IMR-90 (cell line): ENCODE measurements around the gene AGFG1. TPM values are rescaled to one million over a fixed set of nuclear protein-coding genes. Genes with fewer than 3 reads are reported as not detected.

Experiments
- ATAC-seq: fragments of 200-7000 bp; cut with Tn5 transposase; 2 replicates; pipeline ENCODE4 v1.9.1; 2020; ENCODE audit warnings: low read depth, mild to moderate bottlenecking, moderate library complexity
- BruUV-seq: library from RNA; stranded (reverse); fragments of 400-500 nt; replicated peaks from 2 replicates; lab custom pipeline; 2021; lab: Mats Ljungman, UMichigan
- CTCF ChIA-PET: fragments of 300-600 bp; formaldehyde crosslinking; extraction: SDS; loops from one replicate; lab custom pipeline; 2021; ENCODE audit warnings: antibody characterized with exemption; lab: Yijun Ruan, JAX
- POLR2A ChIA-PET: fragments of 300-600 bp; sonication (Branson Sonifier 250); formaldehyde crosslinking; loops from one replicate; lab custom pipeline; 2022; ENCODE audit warnings: antibody characterized with exemption; ENCODE audit not compliant: unreplicated experiment; lab: Charles Lee
- DNase-seq: peaks from one replicate; pipeline ENCODE4 v3.0.0; 2013
- H2AFZ ChIP-seq: replicated peaks from 2 replicates; pipeline ENCODE3; 2013; ENCODE audit warnings: low read length, mild to moderate bottlenecking; ENCODE audit not compliant: poor library complexity
- H2AK5ac ChIP-seq: 2 replicates; pipeline ENCODE4 v1.6.1; 2013; ENCODE audit warnings: low read depth, low read length, inconsistent platforms
- H2AK9ac ChIP-seq: replicated peaks from 2 replicates; pipeline ENCODE3; 2013; ENCODE audit warnings: mild to moderate bottlenecking, low read depth, low read length, moderate library complexity; ENCODE audit not compliant: poor library complexity
- H2BK120ac ChIP-seq: 2 replicates; pipeline ENCODE4 v1.6.1; 2013; ENCODE audit warnings: low read depth, low read length, inconsistent platforms
- H2BK15ac ChIP-seq: 3 replicates; pipeline ENCODE4 v1.6.1; 2013; ENCODE audit warnings: low read depth, low read length, inconsistent platforms
- H2BK20ac ChIP-seq: 2 replicates; pipeline ENCODE4 v1.6.1; 2013; ENCODE audit warnings: low read depth, mild to moderate bottlenecking, inconsistent platforms, low read length, moderate library complexity
- H2BK5ac ChIP-seq: 2 replicates; pipeline ENCODE4 v1.6.1; 2013; ENCODE audit warnings: mild to moderate bottlenecking, low read depth, low read length, inconsistent platforms; ENCODE audit not compliant: poor library complexity, severe bottlenecking
- H3K14ac ChIP-seq: replicated peaks from 2 replicates; pipeline ENCODE4 v1.6.1; 2013; ENCODE audit warnings: low read depth, low read length, inconsistent platforms
- H3K18ac ChIP-seq: 2 replicates; pipeline ENCODE4 v1.6.1; 2013; ENCODE audit warnings: low read depth, low read length, control low read depth
- H3K23ac ChIP-seq: 2 replicates; pipeline ENCODE4 v1.6.1; 2013; ENCODE audit warnings: low read depth, low read length, inconsistent platforms
- H3K27ac ChIP-seq: 2 replicates; pipeline ENCODE4 v1.5.1; 2013; ENCODE audit warnings: mild to moderate bottlenecking, control low read depth, low read length; ENCODE audit not compliant: insufficient read depth
- H3K27me3 ChIP-seq: 2 replicates; pipeline ENCODE4 v1.6.1; 2013; ENCODE audit warnings: low read length; ENCODE audit not compliant: control insufficient read depth, insufficient read depth
- H3K36me3 ChIP-seq: 2 replicates; pipeline ENCODE4 v1.6.1; 2013; ENCODE audit warnings: low read length, mixed read lengths; ENCODE audit not compliant: control insufficient read depth, insufficient read depth
- H3K4ac ChIP-seq: 2 replicates; pipeline ENCODE4 v1.6.1; 2013; ENCODE audit warnings: low read depth, low read length, inconsistent platforms
- H3K4me1 ChIP-seq: 2 replicates; pipeline ENCODE4 v1.6.1; 2013; ENCODE audit warnings: low read length, mixed read lengths; ENCODE audit not compliant: control insufficient read depth, insufficient read depth
- H3K4me2 ChIP-seq: 2 replicates; pipeline ENCODE4 v1.6.1; 2013; ENCODE audit warnings: low read depth, mild to moderate bottlenecking, control low read depth, low read length, moderate library complexity
- H3K4me3 ChIP-seq: 2 replicates; pipeline ENCODE4 v1.5.1; 2013; ENCODE audit warnings: low read depth, mild to moderate bottlenecking, control low read depth, low read length, moderate library complexity; ENCODE audit not compliant: insufficient read depth
- H3K56ac ChIP-seq: 2 replicates; pipeline ENCODE4 v1.6.1; 2013; ENCODE audit warnings: low read length, inconsistent platforms; ENCODE audit not compliant: insufficient read depth; ENCODE audit errors: extremely low read depth
- H3K79me1 ChIP-seq, 2 experiments: 2 replicates each; pipeline ENCODE4 v1.6.1; 2013; ENCODE audit warnings: low read length in 2 of 2, inconsistent platforms in 1 of 2, low read depth in 1 of 2
- H3K9ac ChIP-seq: 2 replicates; pipeline ENCODE4 v1.6.1; 2013; ENCODE audit warnings: low read depth, low read length, control low read depth
- H3K9me1 ChIP-seq: 2 replicates; pipeline ENCODE4 v1.6.1; 2013; ENCODE audit warnings: low read length, inconsistent platforms; ENCODE audit not compliant: insufficient read depth
- H3K9me3 ChIP-seq: 2 replicates; pipeline ENCODE4 v1.6.1; 2013; ENCODE audit warnings: low read length; ENCODE audit not compliant: control insufficient read depth, insufficient read depth
- H4K20me1 ChIP-seq: 2 replicates; pipeline ENCODE4 v1.6.1; 2013; ENCODE audit warnings: low read length, inconsistent platforms; ENCODE audit not compliant: insufficient read depth
- H4K5ac ChIP-seq: 2 replicates; pipeline ENCODE4 v1.6.1; 2013; ENCODE audit warnings: mild to moderate bottlenecking, low read depth, low read length, control low read depth
- H4K8ac ChIP-seq, 2 experiments: 2 replicates each; pipeline ENCODE4 v1.6.1; 2013; ENCODE audit warnings: low read depth in 2 of 2, low read length in 2 of 2, control low read depth in 1 of 2, inconsistent platforms in 1 of 2
- H4K91ac ChIP-seq: 2 replicates; pipeline ENCODE4 v1.6.1; 2013; ENCODE audit warnings: low read depth, low read length, inconsistent platforms; ENCODE audit not compliant: insufficient read depth
- BHLHE40 ChIP-seq: fragments of 150-350 bp; IDR thresholded peaks from 2 replicates; pipeline ENCODE4 v1.6.1; 2016; ENCODE audit warnings: mild to moderate bottlenecking, low read depth, low read length
- CEBPB ChIP-seq: IDR thresholded peaks from 2 replicates; pipeline ENCODE4 v1.6.1; 2012; ENCODE audit warnings: low read depth, low read length, improper control_type of control experiment
- CHD1 ChIP-seq: IDR thresholded peaks from 2 replicates; pipeline ENCODE4 v1.6.1; 2012; ENCODE audit warnings: low read depth, low read length, improper control_type of control experiment
- FOS ChIP-seq: fragments of 150-350 bp; IDR thresholded peaks from 2 replicates; pipeline ENCODE4 v1.6.1; 2016; ENCODE audit warnings: low read depth, low read length
- MAFK ChIP-seq: IDR thresholded peaks from 2 replicates; pipeline ENCODE4 v1.6.1; 2012; ENCODE audit warnings: low read depth, low read length, improper control_type of control experiment
- MAZ ChIP-seq: IDR thresholded peaks from 2 replicates; pipeline ENCODE4 v1.6.1; 2012; ENCODE audit warnings: low read depth, mild to moderate bottlenecking, low read length, improper control_type of control experiment, moderate library complexity, borderline replicate concordance
- MXI1 ChIP-seq: IDR thresholded peaks from 2 replicates; pipeline ENCODE4 v1.6.1; 2012; ENCODE audit warnings: low read depth, mild to moderate bottlenecking, low read length, moderate library complexity, borderline replicate concordance
- NFE2L2 ChIP-seq: fragments of 150-350 bp; IDR thresholded peaks from 2 replicates; pipeline ENCODE4 v1.6.1; 2016; ENCODE audit warnings: low read depth, mild to moderate bottlenecking, low read length
- POLR2A ChIP-seq: IDR thresholded peaks from 2 replicates; pipeline ENCODE4 v1.6.1; 2012; ENCODE audit warnings: mild to moderate bottlenecking, low read depth, low read length
- RAD21 ChIP-seq: IDR thresholded peaks from 2 replicates; pipeline ENCODE4 v1.6.1; 2012; ENCODE audit warnings: low read length, improper control_type of control experiment
- RCOR1 ChIP-seq: IDR thresholded peaks from 2 replicates; pipeline ENCODE4 v1.6.1; 2012; ENCODE audit warnings: mild to moderate bottlenecking, low read length, improper control_type of control experiment; ENCODE audit not compliant: insufficient replicate concordance
- RFX5 ChIP-seq: IDR thresholded peaks from 2 replicates; pipeline ENCODE4 v1.8.0; 2012; ENCODE audit warnings: low read depth, mild to moderate bottlenecking, low read length, moderate library complexity
- SMC3 ChIP-seq: fragments of 150-350 bp; IDR thresholded peaks from 2 replicates; pipeline ENCODE4 v1.6.1; 2016; ENCODE audit warnings: low read depth, mild to moderate bottlenecking, antibody characterized with exemption, low read length, moderate library complexity
- WGBS, 2 experiments: methylation state at CpG; one replicate each; pipeline versions ENCODE4 v1.1.5 to v1.1.7; 2013; ENCODE audit warnings: missing lambda C conversion rate in 2 of 2; ENCODE audit not compliant: insufficient read length in 1 of 2; ENCODE audit errors: extremely low coverage in 2 of 2; 5-methylcytosine and 5-hydroxymethylcytosine counted together
- dilution Hi-C: fragments of 300-500 bp; cut with HindIII; formaldehyde crosslinking; loops from one replicate; pipeline ENCODE4 v1.14.3; 2018; ENCODE audit warnings: low sequenced_read_pairs; ENCODE audit not compliant: unreplicated experiment
- in situ Hi-C: fragments of 300-500 bp; cut with MboI; formaldehyde crosslinking; loops from 3 replicates; pipeline ENCODE4 v1.14.3; 2019; ENCODE audit warnings: low sequenced_read_pairs, inconsistent platforms, mixed read lengths
- intact Hi-C: fragments of 100-400 bp; cut with micrococcal nuclease; formaldehyde crosslinking; loops from 2 replicates; pipeline ENCODE4 v1.10.0; 2022
- polyA plus RNA-seq, 3 experiments: library from polyadenylated mRNA; depleted of rRNA; stranded (reverse); fragments of >200 nt; gene quantifications; 2 replicates each; pipeline ENCODE4 v1.2.3, GENCODE V29; 2012; ENCODE audit warnings: low replicate concordance in 1 of 3
- total RNA-seq: library from RNA; depleted of rRNA; stranded (reverse); fragments of >200 nt; gene quantifications from 2 replicates; pipeline ENCODE4 v1.2.3, GENCODE V29; 2012
- TF ChIP-seq, protein P1 (sequence below): conservative IDR thresholded peaks from 2 replicates; pipeline ENCODE4 v1.5.1; 2012; ENCODE audit warnings: mild to moderate bottlenecking, low read depth, low read length, improper control_type of control experiment
- TF ChIP-seq, protein P2 (sequence below): fragments of 150-350 bp; IDR thresholded peaks from 2 replicates; pipeline ENCODE4 v1.6.1; 2017; ENCODE audit warnings: mild to moderate bottlenecking, antibody characterized with exemption, low read length, low read depth
- TF ChIP-seq, protein P3 (sequence below): fragments of 150-350 bp; IDR thresholded peaks from 2 replicates; pipeline ENCODE4 v1.6.1; 2016; ENCODE audit warnings: low read depth, mild to moderate bottlenecking, low read length, moderate library complexity, borderline replicate concordance

The AGFG1 gene
- total and polyA plus RNA-seq, 2 of the 4 experiments (the other 2 are of a cell fraction), result 58.4 to 126 TPM

- POLR2A ChIA-PET, result no interaction called here
- no peak overlapping the region for H3K27ac ChIP-seq
- dilution Hi-C loops, result no loop called here
These were observed 62.8 kb downstream of the AGFG1 start for GRCh38 chr2:227534714-227535113.

More at GRCh38 chr2:227534714-227535113, 62.8 kb downstream of the AGFG1 start:
- Histone ChIP-seq H3K4ac (no peak overlapping the region), H3K23ac (no peak overlapping the region), H3K14ac (no peak overlapping the region), H2BK20ac (no peak overlapping the region), H4K5ac (no peak overlapping the region), H3K56ac (no peak overlapping the region), H4K8ac (no peak overlapping the region), H2AFZ (no peak overlapping the region), H3K4me1 (no peaks in the 10 kb centered on the region), H4K91ac (no peak overlapping the region), H3K79me1 (peaks cover 7 to 11% of the 10 kb centered on the region in 2 experiments; a peak in 3 of 4 replicates), H3K27me3 (no peaks in the 10 kb centered on the region), H2AK9ac (no peak overlapping the region), H2AK5ac (no peak overlapping the region), H2BK15ac (no peak overlapping the region), H3K9me3 (no peaks in the 10 kb centered on the region), H3K36me3 (peaks cover 20% of the 10 kb centered on the region), H2BK120ac (no peak overlapping the region), H2BK5ac (no peak overlapping the region), H3K9me1 (no peaks in the 10 kb centered on the region), H3K9ac (no peak overlapping the region), H4K20me1 (no peaks in the 10 kb centered on the region), H3K4me2 (no peak overlapping the region), H3K18ac (no peak overlapping the region), H3K4me3 (no peak overlapping the region)
- CTCF ChIA-PET, result no interaction called here
- no CpG with 5 or more reads among the region's 3 CpGs for WGBS, 2 experiments
- TF ChIP-seq MAFK (no peak), CEBPB (no peak), BHLHE40 (no peak), FOS (no peak), SMC3 (no peak), RAD21 (no peak), RCOR1 (no peak), MXI1 (no peak), NFE2L2 (no peak), MAZ (no peak), CHD1 (no peak), POLR2A (no peak), RFX5 (no peak)
- TF ChIP-seq, protein P1, sequence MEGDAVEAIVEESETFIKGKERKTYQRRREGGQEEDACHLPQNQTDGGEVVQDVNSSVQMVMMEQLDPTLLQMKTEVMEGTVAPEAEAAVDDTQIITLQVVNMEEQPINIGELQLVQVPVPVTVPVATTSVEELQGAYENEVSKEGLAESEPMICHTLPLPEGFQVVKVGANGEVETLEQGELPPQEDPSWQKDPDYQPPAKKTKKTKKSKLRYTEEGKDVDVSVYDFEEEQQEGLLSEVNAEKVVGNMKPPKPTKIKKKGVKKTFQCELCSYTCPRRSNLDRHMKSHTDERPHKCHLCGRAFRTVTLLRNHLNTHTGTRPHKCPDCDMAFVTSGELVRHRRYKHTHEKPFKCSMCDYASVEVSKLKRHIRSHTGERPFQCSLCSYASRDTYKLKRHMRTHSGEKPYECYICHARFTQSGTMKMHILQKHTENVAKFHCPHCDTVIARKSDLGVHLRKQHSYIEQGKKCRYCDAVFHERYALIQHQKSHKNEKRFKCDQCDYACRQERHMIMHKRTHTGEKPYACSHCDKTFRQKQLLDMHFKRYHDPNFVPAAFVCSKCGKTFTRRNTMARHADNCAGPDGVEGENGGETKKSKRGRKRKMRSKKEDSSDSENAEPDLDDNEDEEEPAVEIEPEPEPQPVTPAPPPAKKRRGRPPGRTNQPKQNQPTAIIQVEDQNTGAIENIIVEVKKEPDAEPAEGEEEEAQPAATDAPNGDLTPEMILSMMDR, result no peak
- TF ChIP-seq, protein P2, sequence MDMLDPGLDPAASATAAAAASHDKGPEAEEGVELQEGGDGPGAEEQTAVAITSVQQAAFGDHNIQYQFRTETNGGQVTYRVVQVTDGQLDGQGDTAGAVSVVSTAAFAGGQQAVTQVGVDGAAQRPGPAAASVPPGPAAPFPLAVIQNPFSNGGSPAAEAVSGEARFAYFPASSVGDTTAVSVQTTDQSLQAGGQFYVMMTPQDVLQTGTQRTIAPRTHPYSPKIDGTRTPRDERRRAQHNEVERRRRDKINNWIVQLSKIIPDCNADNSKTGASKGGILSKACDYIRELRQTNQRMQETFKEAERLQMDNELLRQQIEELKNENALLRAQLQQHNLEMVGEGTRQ, result no peak
- TF ChIP-seq, protein P3, sequence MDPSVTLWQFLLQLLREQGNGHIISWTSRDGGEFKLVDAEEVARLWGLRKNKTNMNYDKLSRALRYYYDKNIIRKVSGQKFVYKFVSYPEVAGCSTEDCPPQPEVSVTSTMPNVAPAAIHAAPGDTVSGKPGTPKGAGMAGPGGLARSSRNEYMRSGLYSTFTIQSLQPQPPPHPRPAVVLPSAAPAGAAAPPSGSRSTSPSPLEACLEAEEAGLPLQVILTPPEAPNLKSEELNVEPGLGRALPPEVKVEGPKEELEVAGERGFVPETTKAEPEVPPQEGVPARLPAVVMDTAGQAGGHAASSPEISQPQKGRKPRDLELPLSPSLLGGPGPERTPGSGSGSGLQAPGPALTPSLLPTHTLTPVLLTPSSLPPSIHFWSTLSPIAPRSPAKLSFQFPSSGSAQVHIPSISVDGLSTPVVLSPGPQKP, result no peak
- intact Hi-C loops (no loop called here), in situ Hi-C loops (no loop called here)
- ATAC-seq (no peak), DNase-seq (no peak)
- no TSS peak for BruUV-seq
